CD14-positive monocyte (primary cell): ENCODE measurements around the gene MAP2. TPM values are rescaled to one million over a fixed set of nuclear protein-coding genes. Genes with fewer than 3 reads are reported as not detected.

Experiments
- DNase-seq, 3 donors: peaks; one replicate each; pipeline ENCODE4 v3.0.0-alpha.2; 2011 to 2022
- H2AFZ ChIP-seq: 2 replicates; pipeline ENCODE4 v1.6.0; 2012; ENCODE audit warnings: mild to moderate bottlenecking, low read depth, low read length, inconsistent platforms; ENCODE audit not compliant: insufficient read depth, poor library complexity, severe bottlenecking
- H3K27ac ChIP-seq, 2 donors: 1 replicate in 1 of 2; 2 replicates in 1 of 2; pipeline ENCODE4 v1.5.1; 2012 to 2013; ENCODE audit warnings: low read length in 2 of 2, control low read depth in 1 of 2, inconsistent platforms in 1 of 2, low read depth in 1 of 2, mild to moderate bottlenecking in 1 of 2
- H3K27me3 ChIP-seq, 2 donors: one replicate each; pipeline versions ENCODE4 v1.6.0 to v1.6.1; 2011 to 2013; ENCODE audit warnings: low read length in 2 of 2; ENCODE audit not compliant: control insufficient read depth in 2 of 2, insufficient read depth in 2 of 2
- H3K36me3 ChIP-seq, 2 donors: replicated peaks in 1 of 2; 1 replicate in 1 of 2; 2 replicates in 1 of 2; pipeline versions ENCODE4 v1.5.1 to v1.6.1; 2012 to 2013; ENCODE audit warnings: low read length in 2 of 2, control low read depth in 1 of 2, inconsistent platforms in 1 of 2, mild to moderate bottlenecking in 1 of 2; ENCODE audit not compliant: insufficient read depth in 2 of 2, control insufficient read depth in 1 of 2
- H3K4me1 ChIP-seq, 2 donors: 1 replicate in 1 of 2; 2 replicates in 1 of 2; pipeline versions ENCODE4 v1.5.1 to v1.6.1; 2012 to 2013; ENCODE audit warnings: low read length in 2 of 2, control low read depth in 1 of 2, inconsistent platforms in 1 of 2, mild to moderate bottlenecking in 1 of 2, moderate library complexity in 1 of 2; ENCODE audit not compliant: insufficient read depth in 2 of 2, control insufficient read depth in 1 of 2
- H3K4me2 ChIP-seq: replicated peaks from 2 replicates; pipeline ENCODE3; 2012; ENCODE audit warnings: low read length, moderate library complexity, mild to moderate bottlenecking; ENCODE audit not compliant: poor library complexity, severe bottlenecking; ENCODE audit errors: extremely low read depth
- H3K4me3 ChIP-seq, 3 experiments: fragments of 200-600 bp in 1 of 3; sonication (generic) in 1 of 3; replicated peaks in 1 of 3; 1 replicate in 2 of 3; 2 replicates in 1 of 3; pipeline ENCODE4 v1.5.1; 2011 to 2013; ENCODE audit warnings: low read length in 3 of 3, mild to moderate bottlenecking in 3 of 3, control low read depth in 2 of 3, low read depth in 2 of 3, inconsistent platforms in 1 of 3, moderate library complexity in 1 of 3
- H3K79me2 ChIP-seq: 2 replicates; pipeline ENCODE4 v1.6.0; 2012; ENCODE audit warnings: mild to moderate bottlenecking, control low read depth, inconsistent platforms, low read length, moderate library complexity; ENCODE audit not compliant: insufficient read depth
- H3K9ac ChIP-seq: 2 replicates; pipeline ENCODE4 v1.6.0; 2017; ENCODE audit warnings: low read length, mild to moderate bottlenecking; ENCODE audit not compliant: insufficient read depth, poor library complexity, severe bottlenecking
- H3K9me3 ChIP-seq, 2 donors: replicated peaks in 1 of 2; 1 replicate in 1 of 2; 2 replicates in 1 of 2; pipeline versions ENCODE4 v1.5.1 to v1.6.1; 2012 to 2013; ENCODE audit warnings: low read length in 2 of 2, control low read depth in 1 of 2; ENCODE audit not compliant: control insufficient read depth in 1 of 2, insufficient read depth in 1 of 2
- H4K20me1 ChIP-seq: 2 replicates; pipeline ENCODE4 v1.6.0; 2012; ENCODE audit warnings: mild to moderate bottlenecking, low read length, control low read depth, moderate library complexity; ENCODE audit not compliant: insufficient read depth
- H3K27ac Mint-ChIP-seq, 7 donors: one replicate each; pipeline ENCODE4 v1.8.0; 2020; ENCODE audit warnings: mild to moderate bottlenecking in 7 of 7, mixed read lengths in 7 of 7, moderate library complexity in 6 of 7, inconsistent platforms in 2 of 7
- H3K27me3 Mint-ChIP-seq, 3 donors: one replicate each; pipeline ENCODE4 v1.8.0; 2021 to 2022; ENCODE audit warnings: low read depth in 3 of 3, mild to moderate bottlenecking in 3 of 3, mixed read lengths in 3 of 3, moderate library complexity in 3 of 3, inconsistent platforms in 1 of 3
- H3K36me3 Mint-ChIP-seq, 2 donors: one replicate each; pipeline ENCODE4 v1.8.0; 2020; ENCODE audit warnings: mixed read lengths in 2 of 2, inconsistent platforms in 1 of 2, mild to moderate bottlenecking in 1 of 2
- H3K4me1 Mint-ChIP-seq: one replicate; pipeline ENCODE4 v1.8.0; 2020; ENCODE audit warnings: mild to moderate bottlenecking, mixed read lengths
- H3K4me3 Mint-ChIP-seq, 2 donors: one replicate each; pipeline ENCODE4 v1.8.0; 2020; ENCODE audit warnings: mild to moderate bottlenecking in 2 of 2, mixed read lengths in 2 of 2, moderate library complexity in 1 of 2
- H3K9me3 Mint-ChIP-seq, 7 donors: one replicate each; pipeline ENCODE4 v1.8.0; 2020 to 2022; ENCODE audit warnings: mixed read lengths in 7 of 7, mild to moderate bottlenecking in 6 of 7, moderate library complexity in 6 of 7, inconsistent platforms in 2 of 7
- CTCF ChIP-seq: fragments of 200-600 bp; IDR thresholded peaks from one replicate; pipeline ENCODE4 v1.8.0; 2022; ENCODE audit warnings: antibody characterized with exemption, mild to moderate bottlenecking
- WGBS: methylation state at CpG from one replicate; pipeline ENCODE4 v1.1.5; 2013; ENCODE audit warnings: missing lambda C conversion rate; ENCODE audit not compliant: insufficient coverage; 5-methylcytosine and 5-hydroxymethylcytosine counted together
- intact Hi-C, 2 donors: fragments of 100-400 bp; cut with micrococcal nuclease; formaldehyde crosslinking; loops; one replicate each; pipeline versions ENCODE4 v1.15.0 to v1.15.1; 2023
- polyA plus RNA-seq, 3 donors: library from polyadenylated mRNA; depleted of rRNA in 1 of 3; unstranded in 2 of 3; stranded (reverse) in 1 of 3; fragments of 300-500 nt in 2 of 3; fragments of >200 nt in 1 of 3; fragmentation: Illumina TruSeq in 2 of 3; gene quantifications; 1 replicate in 2 of 3; 2 replicates in 1 of 3; pipeline ENCODE4 v1.2.3, GENCODE V29; 2012 to 2021

MAP2 gene
- polyA plus RNA-seq, 3 donors: not detected

GRCh38 chr2:209570194-209570593 lies 146.3 kb downstream of the MAP2 start:
- H3K36me3 ChIP-seq: no peaks in the 10 kb centered on the region
- no peak overlapping the region for H3K4me2 ChIP-seq
- no peak for DNase-seq
- no peaks in the 10 kb centered on the region for H3K4me1 Mint-ChIP-seq
- H2AFZ ChIP-seq: no peak overlapping the region
- no peaks in the 10 kb centered on the region for H4K20me1 ChIP-seq
- H3K79me2 ChIP-seq: no peaks in the 10 kb centered on the region
- no peak overlapping the region for H3K4me3 ChIP-seq
- intact Hi-C loops: loop anchor here in 1 of 2 donors (10.0 kb wide), 1 partner anchor 225 kb away; no protein-coding TSS in a partner anchor
- no peaks in the 10 kb centered on the region for H3K27me3 ChIP-seq
- WGBS: no CpG with 5 or more reads among the region's 1 CpG
- no peak overlapping the region for H3K9ac ChIP-seq
- no peak overlapping the region for H3K27ac ChIP-seq
- H3K4me1 ChIP-seq: no peaks in the 10 kb centered on the region
- H3K27me3 Mint-ChIP-seq: peaks cover 0 to 3% (median 0%) of the 10 kb centered on the region in 3 donors
- H3K27ac Mint-ChIP-seq: no peak overlapping the region
- H3K4me3 Mint-ChIP-seq: no peak overlapping the region
- H3K36me3 Mint-ChIP-seq: no peaks in the 10 kb centered on the region
- H3K9me3 Mint-ChIP-seq: no peaks in the 10 kb centered on the region
- no peak for TF ChIP-seq CTCF
- H3K9me3 ChIP-seq: no peaks in the 10 kb centered on the region

- Histone ChIP-seq H3K36me3 (no peaks in the 10 kb centered on the region), H3K4me3 (no peak overlapping the region), H3K4me1 (no peaks in the 10 kb centered on the region), H3K79me2 (no peaks in the 10 kb centered on the region), H3K27me3 (no peaks in the 10 kb centered on the region), H3K4me2 (no peak overlapping the region), H3K9me3 (no peaks in the 10 kb centered on the region), H3K27ac (no peak overlapping the region), H3K9ac (no peak overlapping the region), H4K20me1 (no peaks in the 10 kb centered on the region), H2AFZ (no peak overlapping the region)
- H3K4me1 Mint-ChIP-seq: peaks cover 5% of the 10 kb centered on the region
- H3K36me3 Mint-ChIP-seq: no peaks in the 10 kb centered on the region
- peaks cover 1 to 9% (median 4%) of the 10 kb centered on the region in 3 donors for H3K27me3 Mint-ChIP-seq
- DNase-seq: no peak
- no peak for TF ChIP-seq CTCF
- H3K4me3 Mint-ChIP-seq: no peak overlapping the region
- intact Hi-C loops: loop anchor here in 1 of 2 donors (10.0 kb wide), 1 partner anchor 230 kb away; no protein-coding TSS in a partner anchor
- H3K9me3 Mint-ChIP-seq: no peaks in the 10 kb centered on the region
- no CpG with 5 or more reads among the region's 2 CpGs for WGBS
- no peak overlapping the region for H3K27ac Mint-ChIP-seq
These were observed 150.7 kb downstream of the MAP2 start for GRCh38 chr2:209574515-209574914.
